B cell (primary cell): ENCODE data around the gene ATP6V1B1. TPM values are rescaled to one million over a fixed set of nuclear protein-coding genes. Genes with fewer than 3 reads are reported as not detected.

Source experiments
- ATAC-seq: fragments of 200-7000 bp; cut with Tn5 transposase; one replicate; pipeline ENCODE4 v1.10.0; 2021; ENCODE audit warnings: low read depth, mild to moderate bottlenecking, moderate number of reproducible peaks, moderate library complexity
- CTCF ChIA-PET: fragments of 350-600 bp; sonication (Branson Sonifier 250); formaldehyde crosslinking; loops from one replicate; lab custom pipeline; 2021; ENCODE audit warnings: antibody characterized with exemption, inconsistent platforms; lab: Charles Lee
- POLR2A ChIA-PET: fragments of 350-600 bp; sonication (Branson Sonifier 250); formaldehyde crosslinking; loops from one replicate; lab custom pipeline; 2021; ENCODE audit warnings: antibody characterized with exemption; lab: Charles Lee
- DNase-seq: peaks from one replicate; pipeline ENCODE4 v3.0.0; 2013
- H2AFZ ChIP-seq: 2 replicates; pipeline ENCODE4 v1.6.1; 2012; ENCODE audit warnings: mild to moderate bottlenecking, low read depth, low read length; ENCODE audit not compliant: insufficient read depth, poor library complexity, severe bottlenecking
- H3K27ac ChIP-seq, 2 donors: 1 replicate in 1 of 2; 2 replicates in 1 of 2; pipeline ENCODE4 v1.5.1; 2012 to 2013; ENCODE audit warnings: low read length in 2 of 2, mild to moderate bottlenecking in 2 of 2, moderate library complexity in 1 of 2
- H3K27me3 ChIP-seq, 4 experiments: fragments of 200-600 bp in 1 of 4; sonication (generic) in 1 of 4; replicated peaks in 1 of 4; 1 replicate in 2 of 4; 2 replicates in 2 of 4; pipeline versions ENCODE4 v1.6.1 to v1.7.0; 2013 to 2016; ENCODE audit warnings: low read length in 3 of 4, mild to moderate bottlenecking in 2 of 4, mixed read lengths in 1 of 4, moderate library complexity in 1 of 4; ENCODE audit not compliant: insufficient read depth in 4 of 4, control insufficient read depth in 3 of 4; ENCODE audit errors: control extremely low read depth in 1 of 4
- H3K36me3 ChIP-seq, 2 experiments: replicated peaks in 1 of 2; 1 replicate in 1 of 2; 2 replicates in 1 of 2; pipeline versions ENCODE4 v1.6.1 to v1.7.1; 2013; ENCODE audit warnings: low read length in 1 of 2; ENCODE audit not compliant: insufficient read depth in 2 of 2, control insufficient read depth in 1 of 2; ENCODE audit errors: control extremely low read depth in 1 of 2, extremely low read depth in 1 of 2
- H3K4me1 ChIP-seq, 2 donors: fragments of 200-600 bp in 1 of 2; sonication (generic) in 1 of 2; 1 replicate in 1 of 2; 2 replicates in 1 of 2; pipeline versions ENCODE4 v1.5.1 to v1.6.1; 2013 to 2017; ENCODE audit warnings: low read length in 2 of 2; ENCODE audit not compliant: control insufficient read depth in 2 of 2, insufficient read depth in 2 of 2
- H3K4me2 ChIP-seq: replicated peaks from 2 replicates; pipeline ENCODE3; 2012; ENCODE audit warnings: mild to moderate bottlenecking, low read depth, low read length; ENCODE audit not compliant: poor library complexity, severe bottlenecking
- H3K4me3 ChIP-seq, 5 experiments: fragments of 200-600 bp in 1 of 5; sonication (generic) in 1 of 5; 1 replicate in 3 of 5; 2 replicates in 2 of 5; pipeline versions ENCODE4 v1.5.1 to v1.7.0; 2011 to 2016; ENCODE audit warnings: low read length in 4 of 5, mild to moderate bottlenecking in 4 of 5, low read depth in 2 of 5, control low read depth in 1 of 5, moderate library complexity in 1 of 5; ENCODE audit not compliant: insufficient read depth in 1 of 5; ENCODE audit errors: control extremely low read depth in 1 of 5, extremely low read depth in 1 of 5
- H3K79me2 ChIP-seq: fragments of 200-600 bp; sonication (generic); one replicate; pipeline ENCODE4 v1.6.0; 2016; ENCODE audit warnings: low read length; ENCODE audit not compliant: control insufficient read depth, insufficient read depth
- H3K9ac ChIP-seq: fragments of 200-600 bp; sonication (generic); 2 replicates; pipeline ENCODE4 v1.6.1; 2017; ENCODE audit warnings: mild to moderate bottlenecking, low read length, moderate library complexity
- H3K9me3 ChIP-seq, 3 donors: one replicate each; pipeline versions ENCODE4 v1.6.1 to v1.7.1; 2013; ENCODE audit warnings: low read length in 2 of 3; ENCODE audit not compliant: control insufficient read depth in 2 of 3, insufficient read depth in 1 of 3; ENCODE audit errors: control extremely low read depth in 1 of 3
- H4K20me1 ChIP-seq: 2 replicates; pipeline ENCODE4 v1.6.0; 2012; ENCODE audit warnings: mild to moderate bottlenecking, low read length; ENCODE audit not compliant: insufficient read depth, control insufficient read depth, poor library complexity, severe bottlenecking
- H3K27ac Mint-ChIP-seq: one replicate; pipeline ENCODE4 v1.8.0; 2021; ENCODE audit warnings: mixed read lengths
- H3K27me3 Mint-ChIP-seq: one replicate; pipeline ENCODE4 v1.8.0; 2021; ENCODE audit warnings: mixed read lengths
- H3K4me1 Mint-ChIP-seq: one replicate; pipeline ENCODE4 v1.8.0; 2021; ENCODE audit warnings: mixed read lengths
- H3K4me3 Mint-ChIP-seq: one replicate; pipeline ENCODE4 v1.8.0; 2021; ENCODE audit warnings: mixed read lengths
- H3K9me3 Mint-ChIP-seq: one replicate; pipeline ENCODE4 v1.8.0; 2022; ENCODE audit warnings: mixed read lengths; ENCODE audit not compliant: insufficient read depth
- CTCF ChIP-seq: fragments of 200-600 bp; IDR thresholded peaks from one replicate; pipeline ENCODE4 v1.8.0; 2022; ENCODE audit warnings: antibody characterized with exemption, mild to moderate bottlenecking
- EZH2 ChIP-seq: IDR thresholded peaks from 2 replicates; pipeline ENCODE4 v1.6.1; 2012; ENCODE audit warnings: borderline replicate concordance, low read depth, mild to moderate bottlenecking, moderate library complexity, low read length; ENCODE audit not compliant: insufficient read depth, poor library complexity, severe bottlenecking
- WGBS: methylation state at CpG from one replicate; pipeline ENCODE4 v1.1.5; 2013; ENCODE audit warnings: missing lambda C conversion rate; ENCODE audit not compliant: insufficient coverage; 5-methylcytosine and 5-hydroxymethylcytosine counted together
- intact Hi-C: fragments of 100-400 bp; cut with micrococcal nuclease; formaldehyde crosslinking; loops from one replicate; pipeline ENCODE4 v1.10.0; 2022
- polyA plus RNA-seq: library from polyadenylated mRNA; depleted of rRNA; stranded (reverse); fragments of >200 nt; gene quantifications from 2 replicates; pipeline ENCODE4 v1.2.3, GENCODE V29; 2012
- total RNA-seq, 2 donors: library from RNA; stranded (reverse); fragments of 120-200 nt in 1 of 2; gene quantifications; 1 replicate in 1 of 2; 2 replicates in 1 of 2; pipeline versions ENCODE4 v1.2.3 to v1.2.4, GENCODE V29; 2013 to 2022

The ATP6V1B1 gene
- total and polyA plus RNA-seq, 2 donors (not counting 1 experiment from before 2014, with no cell fraction given): not detected

GRCh38 chr2:70949086-70949485, 13.4 kb downstream of the ATP6V1B1 start:
- intact Hi-C loops: loop anchor here (5.0 kb wide), 1 partner anchor 292 kb away; no protein-coding TSS in a partner anchor
- peak overlapping the region; percentile 13 for H3K4me3 Mint-ChIP-seq
- Histone ChIP-seq H4K20me1 (no peaks in the 10 kb centered on the region), H3K4me3 (no peak overlapping the region), H3K9me3 (no peaks in the 10 kb centered on the region), H3K9ac (no peak overlapping the region), H3K27me3 (peaks cover 0 to 16% (median 12%) of the 10 kb centered on the region in 4 experiments), H3K79me2 (no peaks in the 10 kb centered on the region), H2AFZ (no peak overlapping the region), H3K36me3 (no peaks in the 10 kb centered on the region), H3K27ac (no peak overlapping the region), H3K4me2 (no peak overlapping the region), H3K4me1 (peaks cover 13 to 14% of the 10 kb centered on the region in 2 donors)
- no peak for DNase-seq
- peaks cover 11% of the 10 kb centered on the region for H3K4me1 Mint-ChIP-seq
- no peaks in the 10 kb centered on the region for H3K9me3 Mint-ChIP-seq
- TF ChIP-seq CTCF (no peak), EZH2 (no peak)
- no peak for ATAC-seq
- 84% methylated on average over 6 of the region's 11 CpGs for WGBS
- peaks cover 19% of the 10 kb centered on the region for H3K27me3 Mint-ChIP-seq
- ChIA-PET CTCF (interaction anchor here (1.0 to 3.9 kb wide), 19 partner anchors 9 to 645 kb away, joined by 3 to 51 read pairs (median 6); partner anchors contain the start of genes ANKRD53 and FIGLA), POLR2A (no interaction called here)
- no peak overlapping the region for H3K27ac Mint-ChIP-seq

- CTCF ChIA-PET: interaction anchor here (0.9 to 1.0 kb wide), 2 partner anchors 9 to 11 kb away, joined by 3 to 5 read pairs; no protein-coding TSS in a partner anchor
Observed at GRCh38 chr2:70954886-70955285, 19.2 kb downstream of the ATP6V1B1 start.

More at GRCh38 chr2:70954886-70955285, 19.2 kb downstream of the ATP6V1B1 start:
- Mint-ChIP-seq H3K27ac (no peak overlapping the region), H3K9me3 (no peaks in the 10 kb centered on the region), H3K4me3 (no peak overlapping the region), H3K27me3 (peaks cover 22% of the 10 kb centered on the region), H3K4me1 (peaks cover 2% of the 10 kb centered on the region)
- no peak overlapping the region for H3K4me2 ChIP-seq
- H3K27ac ChIP-seq: no peak overlapping the region
- H2AFZ ChIP-seq: no peak overlapping the region
- POLR2A ChIA-PET: no interaction called here
- intact Hi-C loops: no loop called here
- H3K27me3 ChIP-seq: peaks cover 0 to 20% (median 1%) of the 10 kb centered on the region in 4 experiments
- peaks cover 3 to 4% of the 10 kb centered on the region in 2 donors for H3K4me1 ChIP-seq
- no peaks in the 10 kb centered on the region for H3K79me2 ChIP-seq
- 80% methylated on average over 4 of the region's 7 CpGs for WGBS
- no peak overlapping the region for H3K9ac ChIP-seq
- no peak for DNase-seq
- H3K4me3 ChIP-seq: no peak overlapping the region
- TF ChIP-seq CTCF: no peak
- no peak for TF ChIP-seq EZH2
- no peaks in the 10 kb centered on the region for H3K9me3 ChIP-seq
- H4K20me1 ChIP-seq: no peaks in the 10 kb centered on the region
- ATAC-seq: no peak
- H3K36me3 ChIP-seq: no peaks in the 10 kb centered on the region
